Measurements from ENCODE around the gene CRB2.

CRB2 gene

GRCh38 chr9:123425836-123426365, 69.9 kb downstream of the CRB2 start:
- no peak for DNase-seq

- DNase-seq: no peak
Measured at GRCh38 chr9:123426406-123426805, 70.4 kb downstream of the CRB2 start.

Data from DMS153 (cell line).